T follicular helper cell (primary cell): ENCODE results near the gene TREH.

ENCODE experiments used
- DNase-seq: peaks from one replicate; pipeline ENCODE4 v3.0.0-alpha.2; 2020; ENCODE audit warnings: low read depth

The TREH gene

DNA sequence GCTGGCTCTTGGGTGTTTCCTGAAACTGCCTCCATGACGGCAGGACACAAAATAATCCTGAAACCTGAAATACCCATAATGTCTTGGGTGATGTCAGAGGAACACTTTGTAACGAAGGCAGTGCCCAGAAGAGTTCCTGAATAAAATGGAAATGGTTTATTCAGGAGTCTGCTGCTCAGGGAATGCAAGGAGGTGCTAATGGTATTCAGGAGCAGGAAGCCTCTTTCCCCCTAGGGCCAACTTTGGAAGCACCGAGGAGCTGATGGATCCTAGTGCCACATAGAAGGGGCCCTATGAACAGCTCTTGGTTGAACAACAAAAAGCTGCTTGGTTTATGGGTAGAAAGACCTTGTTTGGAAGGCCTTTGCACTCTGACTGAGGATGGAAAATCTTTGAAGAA is 15.5 kb downstream of the TREH start:
- DNase-seq = no peak

DNA sequence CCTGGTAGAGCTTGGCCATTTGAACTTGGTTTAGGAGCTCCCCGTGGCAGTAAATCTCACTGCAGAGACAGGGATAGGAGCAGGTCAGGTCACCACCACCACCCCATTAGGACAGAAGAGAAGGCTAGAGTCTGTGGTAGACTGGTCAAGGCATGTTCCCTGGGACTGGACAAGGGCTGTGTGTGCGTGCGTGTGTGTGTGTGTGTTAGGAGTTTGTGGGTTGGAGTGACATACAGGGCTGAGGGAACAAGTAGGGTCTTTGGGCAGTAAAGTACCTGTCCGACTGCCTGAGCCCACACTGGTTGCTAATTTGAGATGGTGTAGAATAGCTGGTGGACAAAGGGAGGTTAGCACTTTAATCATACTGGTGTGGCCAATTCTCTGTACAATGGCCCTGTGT is 16.1 kb downstream of the TREH start:
- DNase-seq = no peak

DNA sequence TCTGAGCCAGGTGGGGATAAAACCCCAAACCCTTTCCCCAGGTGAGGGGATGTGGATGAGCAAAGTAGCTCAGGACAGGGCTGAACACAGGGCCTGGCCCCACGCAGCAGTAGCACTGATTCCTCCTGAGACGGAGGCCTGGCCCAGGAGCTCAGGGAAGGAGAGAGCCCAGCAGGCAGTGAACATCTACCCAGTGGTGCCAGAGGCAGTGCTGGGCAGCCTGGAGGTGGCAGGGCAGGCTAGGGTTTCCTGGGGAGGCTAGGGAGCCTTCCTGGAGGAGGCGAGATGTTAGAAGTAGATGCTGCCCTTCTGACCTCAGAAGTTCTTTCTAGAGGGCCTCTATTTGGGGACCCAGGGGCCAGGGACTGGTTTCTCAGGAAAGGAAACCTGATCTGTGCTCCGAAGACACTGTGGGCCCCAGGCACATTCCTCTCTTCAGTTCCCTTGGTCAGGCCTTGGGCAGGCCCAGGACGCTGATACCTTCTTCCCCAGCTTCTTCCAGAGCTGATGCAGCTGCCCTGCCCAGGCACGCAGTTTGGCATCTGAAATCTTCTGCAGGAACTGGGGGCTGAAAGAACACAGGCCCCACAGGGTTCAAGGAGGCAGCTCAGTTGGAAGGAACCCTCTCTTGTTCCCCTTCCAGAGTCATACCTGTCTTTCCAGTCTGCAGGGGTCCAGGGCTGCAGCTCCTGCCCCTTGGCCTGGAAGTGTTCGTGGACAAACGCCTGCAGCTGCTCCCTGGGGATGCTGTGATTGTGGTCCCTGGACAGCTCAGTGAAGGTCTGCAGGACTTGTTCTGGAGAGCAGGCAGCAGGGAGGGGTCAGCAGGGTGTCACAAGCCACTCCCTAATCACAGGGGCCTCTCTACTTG is 16.8 kb downstream of the TREH start:
- no peak for DNase-seq

DNA sequence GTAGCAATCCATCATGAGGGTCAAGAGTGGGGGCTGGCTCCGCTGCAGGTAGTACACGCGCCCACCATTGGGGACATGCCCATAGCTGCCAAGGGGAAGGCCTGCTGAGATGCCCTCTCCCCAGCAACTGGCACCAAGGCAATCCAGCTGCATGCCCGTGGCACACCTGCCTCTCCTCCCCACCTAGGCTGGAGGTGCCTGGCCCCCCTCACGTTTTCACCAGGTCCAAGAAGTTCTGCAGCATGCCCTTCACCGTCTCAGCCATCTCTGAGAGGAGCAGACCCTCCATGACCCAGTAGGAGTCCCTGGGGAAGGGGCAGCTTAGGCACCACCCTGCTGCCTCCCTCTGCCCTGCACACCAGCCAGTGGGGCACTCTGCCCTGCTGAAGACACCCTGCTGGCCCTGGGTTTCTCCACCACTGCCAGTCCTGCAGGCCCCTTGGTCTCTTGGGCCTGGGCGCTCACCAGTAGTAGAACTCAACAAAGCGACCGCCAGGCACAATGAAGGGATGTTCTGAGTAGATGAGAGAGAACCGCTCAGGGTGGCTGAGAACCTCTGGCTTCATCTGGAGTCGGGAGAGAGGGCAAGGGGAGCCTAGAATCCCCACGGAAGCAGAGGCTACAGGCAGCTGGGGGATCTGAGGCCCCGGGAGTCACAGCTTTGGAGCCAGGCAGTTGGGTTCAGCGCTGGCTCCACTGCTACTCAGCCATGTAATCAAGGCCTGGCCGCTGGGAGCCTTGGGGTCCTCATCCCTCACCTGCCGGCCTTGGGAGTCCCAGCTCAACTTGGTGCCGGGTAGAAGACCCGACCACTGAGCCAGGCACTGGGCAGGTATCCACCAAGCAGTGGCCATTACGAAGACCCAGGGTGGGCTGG is 17.8 kb downstream of the TREH start:
- no peak for DNase-seq

DNA sequence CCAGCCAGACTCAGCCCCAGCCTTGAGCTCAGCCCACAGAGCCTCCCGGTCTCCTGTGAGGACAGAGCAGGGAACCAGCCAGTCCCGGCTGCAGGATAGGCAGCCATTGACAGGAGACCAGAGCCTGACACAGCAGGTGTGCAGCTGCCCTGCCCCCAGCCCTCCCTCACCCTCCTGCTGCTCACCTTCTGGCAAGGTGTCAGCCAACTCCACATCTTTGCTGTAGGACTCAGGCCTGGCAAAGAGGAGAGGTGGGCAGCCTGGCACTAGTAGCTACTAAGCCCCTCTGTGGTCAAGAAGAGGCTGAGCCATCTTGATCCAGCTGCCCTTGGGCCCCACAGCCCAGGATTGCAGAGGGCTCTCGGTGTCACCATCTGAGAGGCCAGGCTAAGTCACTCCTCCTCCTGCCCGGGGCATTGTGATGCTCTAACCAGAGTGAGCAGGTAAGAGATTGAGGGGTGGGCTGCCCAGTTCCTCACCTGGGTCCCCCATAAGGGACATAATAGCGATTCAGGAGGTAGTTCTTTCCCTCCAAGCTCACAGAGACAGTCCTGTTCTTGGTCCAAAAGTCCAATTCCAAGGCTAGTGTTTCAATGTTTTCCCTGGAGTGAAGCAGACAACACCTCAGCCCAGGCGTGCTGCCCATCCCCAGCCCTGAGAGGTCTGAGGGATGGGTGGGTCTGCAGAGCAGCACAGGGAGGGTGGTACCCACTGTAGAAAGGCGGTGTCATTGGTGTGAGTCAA is 18.6 kb downstream of the TREH start:
- DNase-seq = no peak

DNA sequence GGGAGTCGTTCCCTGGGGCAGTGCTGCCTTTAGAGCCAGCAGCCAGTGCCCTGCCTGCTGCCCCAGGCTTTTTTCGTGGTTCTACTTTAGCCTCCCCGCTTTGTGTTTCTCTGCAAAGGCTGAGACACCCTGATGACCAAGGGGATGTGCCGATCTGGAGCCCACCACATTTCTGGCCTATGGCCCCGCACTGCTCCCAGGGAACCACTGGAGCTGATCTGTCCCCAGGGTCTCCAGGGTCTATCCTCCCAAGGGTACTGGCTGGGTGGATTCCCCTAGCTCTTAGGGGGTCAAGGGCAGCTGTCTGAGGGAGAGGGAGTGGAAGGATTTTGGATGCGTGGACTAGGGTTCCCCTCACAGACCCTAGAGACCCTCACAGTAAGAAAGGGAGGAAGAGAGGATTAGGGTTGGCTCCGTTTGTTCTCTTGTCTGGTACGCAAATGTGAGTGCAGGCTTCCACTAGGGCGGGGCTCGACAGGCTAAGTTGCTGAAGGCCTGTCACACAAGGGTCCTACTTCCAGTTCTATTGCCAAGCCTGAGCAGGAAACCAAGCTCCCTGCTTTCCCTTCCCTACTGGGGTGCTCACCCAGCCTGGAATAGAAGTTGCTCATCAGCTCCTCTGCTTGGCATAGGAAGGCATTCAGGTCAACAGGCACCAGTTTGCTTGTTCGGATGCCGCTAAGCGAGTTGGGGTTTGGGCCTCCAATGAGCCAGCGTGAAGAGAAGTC is 19.3 kb downstream of the TREH start:
- no peak for DNase-seq

DNA sequence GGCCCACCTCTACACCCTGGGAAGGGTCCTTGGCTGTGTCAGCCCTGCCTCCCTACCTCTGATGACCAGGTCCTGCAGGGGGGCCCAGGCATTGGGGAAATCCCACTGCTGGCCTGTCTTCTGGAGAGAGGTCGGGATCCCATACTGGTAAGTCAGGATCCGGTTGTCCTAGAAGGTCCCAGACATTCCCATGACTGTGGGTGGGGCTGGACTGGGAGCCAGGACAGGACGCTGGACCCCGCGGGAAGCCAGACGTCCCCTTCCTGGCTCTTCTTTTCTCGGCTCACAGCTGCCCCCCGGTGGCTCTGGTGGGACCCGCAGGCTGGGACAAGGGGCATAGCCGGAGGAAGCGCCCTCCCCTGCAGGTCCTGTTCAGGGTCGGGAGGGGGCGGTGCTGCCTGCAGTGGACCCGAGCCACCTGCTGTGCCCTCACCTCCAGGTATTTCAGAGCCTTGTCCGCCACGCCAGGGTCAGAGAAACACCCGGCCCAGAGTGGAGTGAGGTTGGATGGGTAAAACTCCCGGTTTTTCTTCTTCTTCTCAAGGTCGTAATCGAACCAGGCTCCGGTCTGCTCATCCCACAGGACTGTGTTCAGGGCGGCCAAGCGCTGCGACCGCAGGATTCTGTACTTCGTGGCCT is 20.0 kb downstream of the TREH start:
- DNase-seq = peak; percentile 82

DNA sequence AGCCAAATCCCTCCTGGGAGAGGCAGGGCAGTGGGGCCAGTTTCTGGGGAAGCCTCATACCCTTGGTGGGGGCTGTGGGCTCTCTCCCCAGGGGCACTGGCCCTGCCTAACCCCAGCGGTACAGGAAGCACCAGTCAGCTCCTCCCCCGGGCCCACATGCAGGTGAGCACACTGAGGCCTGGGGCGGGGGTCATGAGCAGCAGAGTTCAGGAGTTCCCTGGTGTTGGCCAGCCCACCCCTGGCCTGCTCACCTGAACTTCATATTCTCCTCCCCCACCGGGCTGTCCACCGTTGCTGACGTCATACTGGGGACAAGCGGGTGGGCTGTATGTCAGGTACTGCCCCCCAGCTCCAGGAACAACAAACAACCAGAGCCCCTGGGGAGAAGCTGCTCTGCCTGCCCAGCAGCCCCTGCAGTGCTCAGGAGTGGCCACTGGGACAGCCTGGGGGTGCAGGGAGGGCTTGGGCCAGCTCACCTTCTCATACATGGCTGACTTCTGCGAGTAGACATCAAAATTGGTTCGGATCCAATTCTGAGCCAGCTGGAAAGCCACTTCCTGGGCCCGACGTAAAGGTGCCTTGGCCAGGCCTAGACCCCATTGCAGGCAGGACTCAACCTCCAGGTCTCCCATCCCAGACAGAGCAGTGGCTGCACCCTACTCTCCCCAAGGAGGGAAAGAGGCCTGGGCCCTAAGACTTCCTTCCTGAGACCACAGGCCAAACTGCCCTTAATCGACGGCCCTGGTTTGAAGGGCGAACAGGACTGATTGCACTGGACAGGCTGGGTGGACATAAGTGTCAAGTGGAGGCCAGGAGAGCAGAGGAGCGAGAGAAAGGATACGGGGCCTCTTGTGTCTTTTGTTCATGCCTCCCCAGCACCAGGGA is 20.8 kb downstream of the TREH start:
- no peak for DNase-seq

DNA sequence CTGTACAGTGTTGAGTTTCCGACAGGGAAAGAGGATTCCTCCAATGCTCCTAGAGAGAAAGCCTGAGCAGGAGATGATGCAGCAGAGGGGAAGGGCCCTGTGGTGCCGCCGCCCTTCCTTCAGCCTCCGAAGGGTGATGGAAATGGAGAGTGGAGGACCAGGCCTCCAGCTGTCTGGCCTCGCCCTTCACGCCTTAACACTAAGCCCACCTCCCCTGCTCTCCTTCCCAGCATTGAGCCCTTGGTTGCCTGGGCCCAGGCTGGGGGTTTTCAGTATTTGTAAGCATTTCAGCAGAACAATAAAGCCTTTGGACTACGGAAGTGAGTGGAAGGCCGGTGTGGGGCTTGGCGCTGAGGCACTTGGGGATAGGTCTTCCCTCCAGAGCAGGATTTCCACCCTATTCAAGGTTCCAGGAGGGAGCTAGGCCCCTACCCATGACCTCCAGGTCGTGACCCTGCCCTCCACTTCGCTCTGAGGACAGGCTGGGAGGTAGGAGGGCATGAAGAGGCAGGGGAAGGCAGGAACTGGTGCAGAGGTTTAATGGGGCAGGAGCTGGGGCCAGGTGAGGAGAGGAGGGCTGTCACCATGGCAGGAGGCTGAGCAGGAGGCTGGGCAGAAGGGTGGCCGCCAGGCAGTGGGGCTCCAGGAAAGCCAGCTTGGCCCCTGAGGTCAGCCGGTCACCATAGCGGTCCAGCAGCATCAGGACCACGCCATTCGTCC is 21.6 kb downstream of the TREH start:
- DNase-seq = no peak

DNA sequence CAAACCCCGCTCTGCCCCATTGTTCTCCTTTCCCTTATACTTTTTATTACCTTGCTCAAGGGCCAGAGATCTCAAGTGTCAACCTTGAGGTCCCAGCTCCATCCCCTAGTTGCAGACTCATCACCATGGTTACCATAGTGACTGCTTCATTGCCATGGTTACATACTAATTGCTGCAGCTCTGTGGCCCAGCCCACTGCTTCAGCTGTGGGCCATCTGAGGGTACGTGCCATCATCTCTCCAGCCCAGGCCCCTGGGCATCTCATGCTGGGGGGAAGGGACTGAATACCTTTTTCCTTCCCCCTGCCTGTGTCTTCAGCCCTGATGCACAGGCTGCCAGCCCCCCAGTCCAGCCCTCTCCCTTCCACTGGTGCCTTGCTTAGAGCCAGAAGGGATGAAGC is 22.2 kb downstream of the TREH start:
- no peak for DNase-seq

DNA sequence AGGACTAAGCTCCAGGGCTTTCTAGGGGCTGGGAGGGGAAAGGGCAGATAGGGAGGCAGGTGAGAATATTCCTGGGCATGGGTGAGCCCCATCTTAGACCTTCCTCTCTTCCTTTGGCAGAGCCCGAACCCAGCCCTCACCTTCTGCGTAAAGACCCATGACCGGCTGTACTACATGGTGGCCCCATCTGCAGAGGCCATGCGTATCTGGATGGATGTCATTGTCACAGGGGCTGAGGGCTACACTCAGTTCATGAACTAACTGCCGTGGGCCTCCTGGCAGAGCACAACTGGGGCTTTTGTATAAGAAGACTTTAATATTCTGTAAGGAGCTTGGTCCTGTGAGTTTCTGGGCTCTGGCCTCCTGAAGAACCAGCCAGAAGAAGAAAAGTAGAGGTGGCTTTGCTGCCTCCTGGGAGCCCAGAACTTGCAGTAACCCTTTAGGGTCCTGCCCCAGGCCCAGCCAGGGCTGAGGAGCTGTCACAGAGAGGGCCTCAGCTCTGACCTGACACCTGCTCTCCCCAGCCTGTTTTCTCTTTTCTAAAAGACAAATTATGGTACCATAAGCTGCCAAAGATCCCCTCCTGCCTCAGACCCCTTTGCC is 22.8 kb downstream of the TREH start:
- no peak for DNase-seq

DNA sequence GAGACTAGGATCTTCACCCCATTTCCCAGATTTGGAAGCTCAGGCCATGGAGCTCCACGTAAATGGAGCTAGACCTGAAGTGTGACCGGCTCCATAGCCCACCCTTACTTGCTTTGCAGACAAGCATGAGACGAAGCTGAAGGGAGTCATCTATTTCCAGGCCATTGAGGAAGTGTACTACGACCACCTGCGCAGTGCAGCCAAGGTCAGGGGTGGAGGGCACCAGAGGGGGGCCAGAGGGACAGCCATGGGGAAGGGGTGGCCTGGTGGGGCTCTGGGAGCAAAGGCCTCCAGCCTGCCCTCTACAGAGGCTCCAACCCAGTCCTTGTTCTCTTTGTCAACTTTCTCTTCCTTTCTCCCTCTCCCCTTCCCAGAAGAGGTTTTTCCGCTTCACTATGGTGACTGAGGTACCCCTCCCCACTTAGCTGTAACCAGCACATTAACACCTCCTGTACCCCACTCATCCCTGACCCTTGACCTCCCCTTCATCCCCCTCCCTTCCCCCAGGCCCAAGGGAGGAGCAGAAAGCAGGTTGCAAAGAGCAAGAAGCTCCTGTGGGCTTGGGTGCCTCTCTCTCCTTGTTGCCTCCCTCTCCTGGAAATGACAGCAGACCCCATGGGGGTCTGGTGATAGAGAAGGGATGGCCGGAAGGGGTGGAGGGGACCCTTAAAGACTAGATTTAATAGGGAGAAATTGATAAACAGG is 23.8 kb downstream of the TREH start:
- no peak for DNase-seq

DNA sequence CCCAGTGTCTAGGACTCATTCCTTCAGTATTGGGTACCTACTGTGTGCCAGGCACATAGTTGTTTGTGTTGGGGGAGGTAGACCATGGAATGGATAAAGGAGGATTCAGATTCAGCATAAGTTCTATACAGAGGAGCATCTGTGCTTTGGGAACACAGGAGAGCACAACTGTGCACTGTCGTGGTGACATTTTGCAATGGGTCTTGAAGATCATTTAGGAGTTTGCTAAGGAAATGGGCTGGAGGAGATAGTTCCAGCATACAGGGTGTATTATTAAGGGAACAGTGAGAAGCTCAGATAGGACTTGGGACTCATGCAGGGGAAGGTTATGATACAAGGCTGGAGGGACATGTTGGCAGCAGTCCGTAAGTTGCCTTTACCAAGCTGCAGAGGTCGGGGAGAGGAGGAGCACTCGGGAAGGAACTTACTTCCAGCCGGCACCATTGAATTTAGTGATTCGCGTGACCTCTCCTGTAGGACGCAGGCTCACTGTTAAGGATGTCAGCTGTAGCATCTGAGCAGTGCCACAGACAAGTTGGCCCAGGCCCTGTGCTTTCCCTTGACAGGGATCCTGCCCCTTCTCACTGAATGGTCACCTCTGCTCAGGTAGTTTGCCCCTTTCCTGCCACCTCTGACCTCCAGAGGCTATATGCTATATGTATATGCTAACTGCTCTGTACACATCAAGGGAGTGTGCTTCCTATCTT is 25.6 kb downstream of the TREH start:
- DNase-seq = no peak

DNA sequence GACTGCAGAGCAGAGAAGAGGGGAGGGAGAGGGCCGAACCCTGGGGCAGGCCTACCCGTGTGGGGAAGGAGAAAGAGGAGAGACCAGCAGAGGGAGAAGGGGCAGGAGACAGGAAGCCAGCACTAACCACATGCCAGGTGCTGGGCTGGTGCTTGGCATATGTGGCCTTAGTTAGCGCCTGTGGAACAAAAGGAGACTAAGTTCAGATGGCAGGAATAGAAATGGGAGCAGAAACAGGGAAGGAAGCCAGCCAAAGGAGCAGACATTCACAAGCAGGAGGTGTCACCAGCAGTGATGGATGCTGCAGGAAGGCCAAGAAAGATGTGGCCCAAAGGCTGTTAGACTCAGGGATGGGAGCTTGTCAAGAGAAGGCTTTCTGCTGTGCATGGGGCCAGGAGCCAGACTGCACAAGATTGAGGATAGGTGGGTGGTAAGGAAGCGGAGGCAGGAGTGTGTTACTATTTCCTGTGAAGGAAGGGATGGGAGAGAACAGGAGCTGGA is 26.7 kb downstream of the TREH start:
- no peak for DNase-seq

DNA sequence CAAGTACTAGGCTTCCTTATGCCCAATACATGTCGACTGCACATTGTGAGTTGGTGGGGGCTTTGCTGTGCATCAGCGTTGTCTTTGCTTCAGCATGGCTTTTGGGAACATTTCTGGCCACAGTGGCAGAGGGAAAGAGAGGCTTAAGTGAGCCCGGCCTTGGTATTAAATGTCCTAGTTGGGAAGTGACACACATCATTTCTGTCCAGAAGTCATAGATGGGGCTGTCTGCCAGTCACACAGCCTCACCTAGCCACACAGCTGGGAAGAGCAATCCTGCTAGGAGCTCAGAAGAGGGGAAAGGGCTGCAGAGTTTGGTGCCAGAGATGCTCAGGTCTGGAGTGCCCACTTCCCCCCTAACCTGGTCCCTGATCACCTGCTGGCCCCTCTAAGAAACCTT is 27.6 kb downstream of the TREH start:
- no peak for DNase-seq

DNA sequence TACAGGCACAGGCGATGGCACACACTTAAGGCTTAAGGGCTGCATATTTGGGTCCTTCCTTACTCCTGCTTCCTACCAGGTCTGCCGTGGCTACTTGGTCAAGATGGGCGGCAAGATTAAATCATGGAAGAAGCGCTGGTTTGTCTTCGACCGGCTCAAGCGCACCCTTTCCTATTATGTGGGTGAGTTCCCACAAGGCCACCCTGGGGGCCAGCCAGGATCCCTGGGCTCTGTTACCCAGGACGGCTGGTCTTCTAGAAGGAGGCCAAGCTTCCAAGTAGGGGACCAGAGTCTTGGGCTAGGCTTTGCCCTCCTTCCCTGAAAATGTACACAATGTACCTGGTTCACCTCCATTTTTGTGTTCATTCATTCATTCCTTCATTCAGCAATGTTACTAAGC is 29.1 kb downstream of the TREH start:
- DNase-seq = no peak

DNA sequence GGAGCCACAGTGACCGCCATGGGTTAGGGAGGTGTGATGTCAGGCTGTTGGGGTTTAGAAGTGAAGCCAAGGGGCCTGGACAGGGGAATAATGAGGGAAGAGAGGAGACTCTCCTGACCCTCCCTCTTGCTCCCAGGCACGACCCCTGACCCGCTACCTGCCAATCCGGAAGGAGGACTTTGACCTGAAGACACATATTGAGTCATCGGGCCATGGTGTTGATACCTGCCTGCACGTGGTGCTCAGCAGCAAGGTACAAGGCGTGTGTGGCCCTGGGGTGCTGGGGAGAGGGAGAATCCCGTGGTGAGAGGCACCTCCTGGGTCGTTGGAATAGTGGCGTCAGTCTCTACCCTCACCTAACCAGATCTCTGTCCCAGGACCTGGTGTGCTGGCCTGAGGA is 29.5 kb downstream of the TREH start:
- no peak for DNase-seq

DNA sequence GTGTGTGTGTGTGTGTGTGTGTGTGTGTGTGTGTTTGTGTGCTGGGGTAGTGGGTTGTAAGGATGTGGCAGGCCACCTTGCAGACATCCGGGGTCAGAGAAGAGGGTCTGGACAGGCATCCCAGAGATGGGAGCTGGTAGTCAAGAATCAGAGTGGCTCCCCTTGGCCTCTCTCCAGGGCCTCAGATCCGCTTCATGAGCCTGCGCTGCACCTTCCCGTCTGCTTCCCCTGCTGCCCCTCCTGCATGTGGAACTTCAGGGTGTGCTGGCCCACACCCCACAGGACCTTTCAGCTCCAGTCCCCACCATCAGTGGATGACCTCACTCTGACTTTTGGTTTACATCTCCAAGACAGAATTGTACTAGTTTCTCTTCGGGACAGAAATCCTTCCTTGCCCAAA is 31.2 kb downstream of the TREH start:
- DNase-seq = no peak
